ENCODE data around the gene KCND2.

- TF ChIP-seq CTCF (IDR thresholded peaks at IDR 0.05) (no peak), EZH2 (IDR thresholded peaks at IDR 0.05) (no peak), EZH2phosphoT487 (IDR thresholded peaks at IDR 0.05) (no peak)
Measured at GRCh38 chr7:120735791-120736190, 462.8 kb downstream of the KCND2 start.
